HL-60 (cell line): Measurements from ENCODE around the gene GPER1.

Experiments
- DNase-seq, 2 experiments: peaks; one replicate each; pipeline ENCODE4 v3.0.0-alpha.2; 2010 to 2020; ENCODE audit warnings: low read depth in 1 of 2, low spot score in 1 of 2
- H3K27ac ChIP-seq: fragments of 250-450 bp; sonication (Bioruptor Pico); replicated peaks from 2 replicates; pipeline ENCODE4 v1.5.1; 2020; ENCODE audit warnings: mild to moderate bottlenecking, moderate library complexity
- H3K27me3 ChIP-seq: fragments of 250-450 bp; sonication (Bioruptor Pico); 2 replicates; pipeline ENCODE4 v1.5.1; 2021; ENCODE audit warnings: mild to moderate bottlenecking, moderate library complexity; ENCODE audit not compliant: insufficient read depth, poor library complexity, severe bottlenecking
- H3K4me3 ChIP-seq: replicated peaks from 2 replicates; pipeline ENCODE4 v1.5.1; 2011; ENCODE audit warnings: mild to moderate bottlenecking, control low read depth, low read length; ENCODE audit not compliant: insufficient read depth
- GABPA ChIP-seq: IDR thresholded peaks from 2 replicates; pipeline ENCODE4 v1.6.1; 2012; ENCODE audit warnings: low read depth
- POLR2AphosphoS5 ChIP-seq: IDR thresholded peaks from 2 replicates; pipeline ENCODE4 v1.6.1; 2012; ENCODE audit warnings: low read depth
- SPI1 ChIP-seq: IDR thresholded peaks from 2 replicates; pipeline ENCODE4 v1.6.1; 2012; ENCODE audit warnings: low read depth, mild to moderate bottlenecking, borderline replicate concordance
- TF ChIP-seq, protein P1 (sequence below): IDR thresholded peaks from 2 replicates; pipeline ENCODE4 v1.6.1; 2012; ENCODE audit warnings: low read depth; ENCODE audit not compliant: insufficient replicate concordance
- TF ChIP-seq, protein P2 (sequence below): IDR thresholded peaks from one replicate; pipeline ENCODE4 v1.5.1; 2011; ENCODE audit warnings: low read length, control low read depth, inconsistent platforms; ENCODE audit not compliant: insufficient read depth

GPER1 gene

DNA sequence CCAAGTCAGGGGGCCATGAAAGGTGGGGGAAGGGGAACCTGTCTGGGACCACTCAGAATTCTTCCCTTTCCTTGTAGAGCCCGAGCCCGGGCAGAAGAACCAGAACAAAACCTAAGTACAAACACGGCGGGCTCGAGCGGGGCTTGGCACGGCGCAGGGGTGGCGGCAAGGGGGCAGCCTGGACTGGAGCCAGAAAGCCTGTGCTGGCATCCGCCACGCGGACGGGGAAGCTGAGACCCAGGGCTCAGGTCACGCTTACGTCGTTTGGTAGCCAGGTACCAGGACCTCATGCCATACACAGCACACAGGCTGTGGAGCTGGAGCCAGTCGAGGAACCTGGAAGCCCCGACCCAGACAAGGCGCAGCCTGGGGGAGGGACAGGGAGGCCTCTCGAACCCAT lies 6.6 kb upstream of the GPER1 start:
- H3K4me3 ChIP-seq = no peak overlapping the region
- DNase-seq = no peak

DNA sequence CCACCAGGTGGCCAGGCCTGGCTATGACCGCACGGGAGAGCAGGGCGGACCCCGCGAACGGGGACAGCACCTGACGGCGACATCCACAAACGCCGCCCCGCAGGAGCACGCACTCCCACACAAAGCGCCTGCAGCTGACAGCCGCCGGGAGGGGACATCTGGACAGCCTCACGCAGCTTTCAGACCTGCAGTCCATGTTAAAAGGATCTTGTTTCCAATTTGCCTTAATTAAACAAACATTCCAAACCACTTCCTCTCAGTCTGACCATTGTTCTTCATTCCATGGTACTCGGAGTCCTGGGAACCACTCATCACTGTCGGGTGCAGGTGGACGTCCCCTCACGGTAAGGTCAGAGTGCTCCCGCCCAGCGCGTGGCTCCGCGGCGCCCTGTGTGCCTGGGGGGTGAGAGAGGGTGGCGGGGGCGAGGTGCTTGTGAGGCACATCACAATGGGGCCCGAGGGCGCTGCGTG lies 5.9 kb upstream of the GPER1 start:
- Histone ChIP-seq H3K4me3 (no peak overlapping the region), H3K27ac (no peak overlapping the region), H3K27me3 (no peaks in the 10 kb centered on the region)
- no peak for TF ChIP-seq SPI1
- TF ChIP-seq GABPA = no peak
- TF ChIP-seq POLR2AphosphoS5 = no peak
- TF ChIP-seq, protein P1, sequence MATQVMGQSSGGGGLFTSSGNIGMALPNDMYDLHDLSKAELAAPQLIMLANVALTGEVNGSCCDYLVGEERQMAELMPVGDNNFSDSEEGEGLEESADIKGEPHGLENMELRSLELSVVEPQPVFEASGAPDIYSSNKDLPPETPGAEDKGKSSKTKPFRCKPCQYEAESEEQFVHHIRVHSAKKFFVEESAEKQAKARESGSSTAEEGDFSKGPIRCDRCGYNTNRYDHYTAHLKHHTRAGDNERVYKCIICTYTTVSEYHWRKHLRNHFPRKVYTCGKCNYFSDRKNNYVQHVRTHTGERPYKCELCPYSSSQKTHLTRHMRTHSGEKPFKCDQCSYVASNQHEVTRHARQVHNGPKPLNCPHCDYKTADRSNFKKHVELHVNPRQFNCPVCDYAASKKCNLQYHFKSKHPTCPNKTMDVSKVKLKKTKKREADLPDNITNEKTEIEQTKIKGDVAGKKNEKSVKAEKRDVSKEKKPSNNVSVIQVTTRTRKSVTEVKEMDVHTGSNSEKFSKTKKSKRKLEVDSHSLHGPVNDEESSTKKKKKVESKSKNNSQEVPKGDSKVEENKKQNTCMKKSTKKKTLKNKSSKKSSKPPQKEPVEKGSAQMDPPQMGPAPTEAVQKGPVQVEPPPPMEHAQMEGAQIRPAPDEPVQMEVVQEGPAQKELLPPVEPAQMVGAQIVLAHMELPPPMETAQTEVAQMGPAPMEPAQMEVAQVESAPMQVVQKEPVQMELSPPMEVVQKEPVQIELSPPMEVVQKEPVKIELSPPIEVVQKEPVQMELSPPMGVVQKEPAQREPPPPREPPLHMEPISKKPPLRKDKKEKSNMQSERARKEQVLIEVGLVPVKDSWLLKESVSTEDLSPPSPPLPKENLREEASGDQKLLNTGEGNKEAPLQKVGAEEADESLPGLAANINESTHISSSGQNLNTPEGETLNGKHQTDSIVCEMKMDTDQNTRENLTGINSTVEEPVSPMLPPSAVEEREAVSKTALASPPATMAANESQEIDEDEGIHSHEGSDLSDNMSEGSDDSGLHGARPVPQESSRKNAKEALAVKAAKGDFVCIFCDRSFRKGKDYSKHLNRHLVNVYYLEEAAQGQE = no peak
- TF ChIP-seq, protein P2, sequence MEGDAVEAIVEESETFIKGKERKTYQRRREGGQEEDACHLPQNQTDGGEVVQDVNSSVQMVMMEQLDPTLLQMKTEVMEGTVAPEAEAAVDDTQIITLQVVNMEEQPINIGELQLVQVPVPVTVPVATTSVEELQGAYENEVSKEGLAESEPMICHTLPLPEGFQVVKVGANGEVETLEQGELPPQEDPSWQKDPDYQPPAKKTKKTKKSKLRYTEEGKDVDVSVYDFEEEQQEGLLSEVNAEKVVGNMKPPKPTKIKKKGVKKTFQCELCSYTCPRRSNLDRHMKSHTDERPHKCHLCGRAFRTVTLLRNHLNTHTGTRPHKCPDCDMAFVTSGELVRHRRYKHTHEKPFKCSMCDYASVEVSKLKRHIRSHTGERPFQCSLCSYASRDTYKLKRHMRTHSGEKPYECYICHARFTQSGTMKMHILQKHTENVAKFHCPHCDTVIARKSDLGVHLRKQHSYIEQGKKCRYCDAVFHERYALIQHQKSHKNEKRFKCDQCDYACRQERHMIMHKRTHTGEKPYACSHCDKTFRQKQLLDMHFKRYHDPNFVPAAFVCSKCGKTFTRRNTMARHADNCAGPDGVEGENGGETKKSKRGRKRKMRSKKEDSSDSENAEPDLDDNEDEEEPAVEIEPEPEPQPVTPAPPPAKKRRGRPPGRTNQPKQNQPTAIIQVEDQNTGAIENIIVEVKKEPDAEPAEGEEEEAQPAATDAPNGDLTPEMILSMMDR = no peak
- no peak for DNase-seq

More for the DNA sequence above, 6.6 kb upstream of the GPER1 start:
- H3K27me3 ChIP-seq = no peaks in the 10 kb centered on the region
- H3K27ac ChIP-seq = no peak overlapping the region
- TF ChIP-seq GABPA = no peak
- TF ChIP-seq, protein P2 = no peak
- no peak for TF ChIP-seq POLR2AphosphoS5
- TF ChIP-seq SPI1 = no peak
- TF ChIP-seq, protein P1 = no peak

DNA sequence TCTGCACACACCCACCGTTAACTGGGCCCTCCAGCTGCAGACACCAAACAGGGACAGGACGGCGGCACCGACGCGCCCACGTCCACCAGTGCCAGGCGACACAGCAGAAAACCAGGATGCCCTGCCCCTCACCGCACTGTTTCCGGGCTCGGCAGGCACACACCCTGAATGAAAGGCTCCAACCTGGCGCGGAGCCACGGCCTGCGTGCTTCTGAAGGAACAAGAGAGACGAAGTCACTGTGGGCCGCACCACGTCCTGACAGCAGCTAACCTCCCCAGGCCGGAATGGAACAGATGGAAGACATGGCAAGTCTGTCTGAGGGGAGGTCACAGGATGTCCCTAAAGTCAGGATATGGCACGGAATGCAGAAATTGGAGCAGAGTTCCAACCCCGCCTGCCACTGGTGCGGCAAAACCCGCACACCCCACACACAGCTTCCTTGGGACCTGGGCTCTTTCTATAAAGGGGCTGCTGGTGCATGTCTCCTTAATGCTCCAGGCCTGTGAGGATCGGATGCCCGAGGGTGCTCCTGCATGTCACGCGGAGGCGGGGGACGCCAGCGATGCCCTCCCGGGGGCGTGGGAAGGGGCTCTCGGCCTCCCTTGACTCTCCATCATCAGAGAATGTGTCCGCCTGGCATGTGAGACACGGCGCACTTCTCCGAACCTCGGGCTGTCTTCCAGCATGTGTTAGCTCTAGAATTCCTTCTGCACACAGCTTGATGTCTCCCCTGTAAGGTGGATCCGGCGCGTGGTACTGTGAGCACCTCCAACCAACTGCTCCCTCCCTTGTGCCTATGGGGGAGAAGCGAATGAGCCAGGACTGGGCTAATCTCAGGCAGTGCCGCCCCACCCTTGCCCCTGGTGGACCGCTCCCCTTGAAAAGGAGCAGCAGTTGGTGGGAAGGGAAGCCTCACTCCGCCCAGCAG lies 3.9 kb upstream of the GPER1 start:
- TF ChIP-seq GABPA (no peak), SPI1 (no peak), POLR2AphosphoS5 (no peak)
- TF ChIP-seq, protein P1 = no peak
- TF ChIP-seq, protein P2 = no peak
- no peak overlapping the region for H3K4me3 ChIP-seq
- H3K27ac ChIP-seq = no peak overlapping the region

More for the DNA sequence above, 3.9 kb upstream of the GPER1 start:
- H3K27me3 ChIP-seq = no peaks in the 10 kb centered on the region
- DNase-seq = no peak
